Measurements from ENCODE around the gene KCNS1.

DNA sequence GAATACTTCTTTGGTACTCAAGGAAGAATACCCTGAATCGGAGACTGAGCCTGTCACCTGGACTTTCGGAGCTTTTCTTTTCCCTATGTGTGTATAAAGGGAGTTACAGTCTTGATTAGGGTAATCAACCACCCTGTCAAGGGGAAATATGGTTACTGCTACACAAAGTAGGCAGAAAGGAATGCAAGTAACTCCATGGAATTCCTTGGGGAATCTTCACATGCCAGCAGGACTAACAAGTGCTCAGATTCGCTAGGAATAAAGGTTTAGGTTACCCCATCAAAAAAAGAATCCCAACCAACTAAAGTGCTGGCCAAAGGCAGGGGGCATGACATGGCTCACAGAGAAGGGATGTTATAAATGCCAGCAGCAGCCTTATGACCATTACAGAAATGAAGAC lies 10.4 kb downstream of the KCNS1 start:
- no peak for TF ChIP-seq BHLHE40 (IDR thresholded peaks at IDR 0.05; ENCODE audit: low read depth, low read length)
- TF ChIP-seq NR3C1 (IDR thresholded peaks at IDR 0.05): no peak
- TF ChIP-seq POLR2AphosphoS2 (conservative IDR thresholded peaks at IDR 0.05; ENCODE audit: low read length): no peak
- no peak for TF ChIP-seq HMGXB4 (CRISPR knock-in tag; IDR thresholded peaks at IDR 0.05; ENCODE audit: borderline replicate concordance)

Measured in A549 (cell line).